ENCODE measurements around the gene USE1. TPM values are rescaled to one million over a fixed set of nuclear protein-coding genes. Genes with fewer than 3 reads are reported as not detected.

USE1 gene
- total RNA-seq, 1 experiment from 2014 or later: 27.5 TPM

DNA sequence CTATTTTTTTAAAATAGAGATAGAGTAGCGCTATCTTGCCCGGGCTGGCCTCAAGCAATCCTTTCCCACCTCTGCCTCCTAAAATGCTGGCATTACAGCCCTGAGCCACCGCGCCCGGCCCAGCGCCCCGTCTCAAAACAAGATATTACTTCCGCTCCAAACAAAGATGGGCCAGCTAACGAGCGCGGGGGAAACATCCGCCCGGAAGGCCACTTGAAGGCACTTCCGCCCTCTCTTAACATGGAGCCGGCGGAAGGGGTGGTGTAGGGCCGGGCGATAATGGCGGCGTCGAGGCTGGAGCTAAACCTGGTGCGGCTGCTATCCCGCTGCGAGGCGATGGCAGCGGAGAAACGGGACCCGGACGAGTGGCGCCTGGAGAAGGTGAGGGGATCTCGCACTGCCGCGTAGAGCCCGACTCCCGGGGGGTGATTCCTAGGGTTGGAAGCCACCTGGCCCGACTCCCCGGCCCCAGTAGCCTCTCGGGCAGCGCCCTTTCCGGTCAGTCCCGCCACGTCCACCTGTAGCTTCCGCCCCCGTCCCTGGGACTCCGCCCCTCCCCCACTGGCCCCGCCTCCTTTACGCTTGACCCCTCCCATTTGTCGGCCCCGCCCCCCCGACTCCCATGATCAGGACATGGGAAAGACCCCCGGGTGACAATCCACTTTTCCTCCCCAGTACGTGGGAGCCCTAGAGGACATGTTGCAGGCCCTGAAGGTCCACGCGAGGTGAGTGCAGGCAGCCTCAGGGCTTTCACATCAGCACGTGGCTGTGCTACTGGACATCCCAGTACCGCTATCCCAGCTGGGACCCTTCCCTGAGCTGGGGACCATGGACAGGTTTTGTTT, at the start of gene USE1 (continued):
- TF ChIP-seq, protein P1, sequence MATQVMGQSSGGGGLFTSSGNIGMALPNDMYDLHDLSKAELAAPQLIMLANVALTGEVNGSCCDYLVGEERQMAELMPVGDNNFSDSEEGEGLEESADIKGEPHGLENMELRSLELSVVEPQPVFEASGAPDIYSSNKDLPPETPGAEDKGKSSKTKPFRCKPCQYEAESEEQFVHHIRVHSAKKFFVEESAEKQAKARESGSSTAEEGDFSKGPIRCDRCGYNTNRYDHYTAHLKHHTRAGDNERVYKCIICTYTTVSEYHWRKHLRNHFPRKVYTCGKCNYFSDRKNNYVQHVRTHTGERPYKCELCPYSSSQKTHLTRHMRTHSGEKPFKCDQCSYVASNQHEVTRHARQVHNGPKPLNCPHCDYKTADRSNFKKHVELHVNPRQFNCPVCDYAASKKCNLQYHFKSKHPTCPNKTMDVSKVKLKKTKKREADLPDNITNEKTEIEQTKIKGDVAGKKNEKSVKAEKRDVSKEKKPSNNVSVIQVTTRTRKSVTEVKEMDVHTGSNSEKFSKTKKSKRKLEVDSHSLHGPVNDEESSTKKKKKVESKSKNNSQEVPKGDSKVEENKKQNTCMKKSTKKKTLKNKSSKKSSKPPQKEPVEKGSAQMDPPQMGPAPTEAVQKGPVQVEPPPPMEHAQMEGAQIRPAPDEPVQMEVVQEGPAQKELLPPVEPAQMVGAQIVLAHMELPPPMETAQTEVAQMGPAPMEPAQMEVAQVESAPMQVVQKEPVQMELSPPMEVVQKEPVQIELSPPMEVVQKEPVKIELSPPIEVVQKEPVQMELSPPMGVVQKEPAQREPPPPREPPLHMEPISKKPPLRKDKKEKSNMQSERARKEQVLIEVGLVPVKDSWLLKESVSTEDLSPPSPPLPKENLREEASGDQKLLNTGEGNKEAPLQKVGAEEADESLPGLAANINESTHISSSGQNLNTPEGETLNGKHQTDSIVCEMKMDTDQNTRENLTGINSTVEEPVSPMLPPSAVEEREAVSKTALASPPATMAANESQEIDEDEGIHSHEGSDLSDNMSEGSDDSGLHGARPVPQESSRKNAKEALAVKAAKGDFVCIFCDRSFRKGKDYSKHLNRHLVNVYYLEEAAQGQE (IDR thresholded peaks at IDR 0.05; ENCODE audit: low read depth): no peak
- TF ChIP-seq POLR2AphosphoS5 (IDR thresholded peaks at IDR 0.05; ENCODE audit: low read depth, low read length) (peak; percentile 88), CEBPB (IDR thresholded peaks at IDR 0.05; ENCODE audit: low read depth) (no peak), CBX3 (IDR thresholded peaks at IDR 0.05; ENCODE audit: low read depth) (no peak), ELF1 (IDR thresholded peaks at IDR 0.05; ENCODE audit: borderline replicate concordance, low read depth) (peak; percentile 98; the same call in 1 of the 2 replicates), EZH2 (IDR thresholded peaks at IDR 0.05) (no peak), ZFX (IDR thresholded peaks at IDR 0.05) (peak; percentile 51; the same call in 1 of the 2 replicates)
- TF ChIP-seq, protein P2, sequence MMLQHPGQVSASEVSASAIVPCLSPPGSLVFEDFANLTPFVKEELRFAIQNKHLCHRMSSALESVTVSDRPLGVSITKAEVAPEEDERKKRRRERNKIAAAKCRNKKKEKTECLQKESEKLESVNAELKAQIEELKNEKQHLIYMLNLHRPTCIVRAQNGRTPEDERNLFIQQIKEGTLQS (IDR thresholded peaks at IDR 0.05): no peak

DNA sequence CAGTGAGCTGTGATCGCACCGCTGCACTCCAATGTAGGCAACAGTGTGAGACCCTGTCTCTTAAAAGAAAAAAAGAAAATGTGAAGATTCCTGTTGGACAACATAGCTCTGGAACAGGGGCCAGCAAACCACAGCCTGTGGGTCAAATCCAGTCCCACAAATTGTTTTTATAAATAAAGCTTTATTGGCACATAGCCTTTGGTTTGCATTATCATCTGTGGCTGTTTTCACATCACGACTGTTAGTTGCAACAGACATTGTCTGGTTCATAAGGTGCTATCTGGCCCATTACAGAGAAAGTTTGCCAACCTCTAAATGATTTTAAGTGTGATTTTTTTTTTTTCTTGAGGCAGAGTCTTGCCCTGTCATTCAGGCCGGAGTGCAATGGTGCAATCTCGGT, 49.4 kb upstream of the USE1 start:
- Histone ChIP-seq H2AFZ (ENCODE audit: low read depth, low read length, poor library complexity, severe bottlenecking) (no peak overlapping the region), H4K20me1 (ENCODE audit: insufficient read depth) (no peaks in the 10 kb centered on the region), H3K9ac (ENCODE audit: low read length) (no peak overlapping the region), H3K4me2 (ENCODE audit: low read length) (no peak overlapping the region), H3K9me3 (ENCODE audit: control insufficient read depth in 1 of 2, insufficient read depth in 1 of 2, low read depth in 1 of 2, low read length in 2 of 2) (no peaks in the 10 kb centered on the region), H3K27ac (ENCODE audit: low read depth, low read length) (no peak overlapping the region), H3K36me3 (ENCODE audit: control insufficient read depth in 1 of 2, insufficient read depth in 2 of 2, low read length in 2 of 2) (peaks cover 30 to 53% of the 10 kb centered on the region in 2 experiments), H3K4me3 (replicated peaks in 1 of 2; ENCODE audit: low read depth in 1 of 2, low read length in 2 of 2) (no peak overlapping the region), H3K79me2 (ENCODE audit: insufficient read depth, low read length) (no peaks in the 10 kb centered on the region), H3K27me3 (ENCODE audit: insufficient read depth, low read length) (no peaks in the 10 kb centered on the region), H3K9me2 (ENCODE audit: insufficient read depth) (no peaks in the 10 kb centered on the region), H3K4me1 (ENCODE audit: control insufficient read depth in 1 of 2, insufficient read depth in 2 of 2, low read length in 2 of 2) (no peaks in the 10 kb centered on the region)
- BruUV-seq (replicated peaks): no TSS peak
- no peak for DNase-seq (ENCODE audit: low read depth, low spot score)
- CTCF ChIA-PET: no interaction called here
- TF ChIP-seq SIN3A (IDR thresholded peaks at IDR 0.05; ENCODE audit: low read depth) (no peak), SRF (IDR thresholded peaks at IDR 0.05; ENCODE audit: low read depth) (no peak)
- TF ChIP-seq, protein P3, sequence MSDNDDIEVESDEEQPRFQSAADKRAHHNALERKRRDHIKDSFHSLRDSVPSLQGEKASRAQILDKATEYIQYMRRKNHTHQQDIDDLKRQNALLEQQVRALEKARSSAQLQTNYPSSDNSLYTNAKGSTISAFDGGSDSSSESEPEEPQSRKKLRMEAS (IDR thresholded peaks at IDR 0.05): no peak
- TF ChIP-seq, protein P1 (IDR thresholded peaks at IDR 0.05; ENCODE audit: low read depth): no peak
- intact Hi-C loops (cut with micrococcal nuclease): no loop called here
- RAD21 ChIA-PET (ENCODE audit: low non-redundant PET in 1 of 2, low total read pairs in 2 of 2, uncharacterized antibody in 2 of 2, unreplicated experiment in 2 of 2): no interaction called here
- no peak for ATAC-seq
- POLR2A ChIA-PET: no interaction called here

Measured in HCT116 (cell line).